HCT116 (cell line): Measurements from ENCODE around the gene TMEM115. TPM values are rescaled to one million over a fixed set of nuclear protein-coding genes. Genes with fewer than 3 reads are reported as not detected.
A peak's percentile ranks its signal among the peaks of the same experiment; 100 is the strongest.

Experiments used
- ATAC-seq: fragments of 200-7000 bp; cut with Tn5 transposase; 2 replicates; pipeline ENCODE4 v1.9.1; 2020; ENCODE audit warnings: mild to moderate bottlenecking, moderate library complexity
- BruUV-seq: library from RNA; stranded (reverse); fragments of 400-500 nt; replicated peaks from 2 replicates; lab custom pipeline; 2021; lab: Mats Ljungman, UMichigan
- CTCF ChIA-PET: fragments of 300-600 bp; sonication (Branson Sonifier 250); formaldehyde crosslinking; loops from one replicate; lab custom pipeline; 2021; ENCODE audit warnings: antibody characterized with exemption; lab: Charles Lee
- POLR2A ChIA-PET: fragments of 300-600, 350-600 bp; sonication (Branson Sonifier 250); formaldehyde crosslinking; loops from one replicate; lab custom pipeline; 2021; ENCODE audit warnings: antibody characterized with exemption; lab: Charles Lee
- RAD21 ChIA-PET, 2 experiments: fragments of 300-600 bp; sonication (Branson Sonifier 250); formaldehyde crosslinking; loops; one replicate each; lab custom pipeline; 2023; ENCODE audit warnings: low total read pairs in 2 of 2; ENCODE audit not compliant: uncharacterized antibody in 2 of 2, unreplicated experiment in 2 of 2, low non-redundant PET in 1 of 2; lab: Charles Lee
- DNase-seq: peaks from one replicate; pipeline ENCODE4 v3.0.0-alpha.2; 2010; ENCODE audit warnings: low read depth, low spot score
- H2AFZ ChIP-seq: fragments of 200-600 bp; shearing (Covaris generic), sonication (generic); 2 replicates; pipeline ENCODE4 v1.6.1; 2017; ENCODE audit warnings: low read depth, mixed run types, mixed read lengths, antibody characterized with exemption, low read length; ENCODE audit not compliant: poor library complexity, severe bottlenecking
- H3K27ac ChIP-seq: 2 replicates; pipeline ENCODE4 v1.5.1; 2012; ENCODE audit warnings: low read depth, low read length
- H3K27me3 ChIP-seq: fragments of 200-600 bp; sonication (generic); 2 replicates; pipeline ENCODE4 v1.6.1; 2016; ENCODE audit warnings: mixed run types, low read length, mixed read lengths; ENCODE audit not compliant: insufficient read depth
- H3K36me3 ChIP-seq, 2 experiments: fragments of 200-500 bp in 1 of 2; fragments of 200-600 bp in 1 of 2; sonication (Bioruptor generic) in 1 of 2; sonication (generic) in 1 of 2; 2 replicates each; pipeline versions ENCODE4 v1.5.1 to v1.6.1; 2014 to 2016; ENCODE audit warnings: low read length in 2 of 2, inconsistent platforms in 1 of 2, mixed read lengths in 1 of 2, mixed run types in 1 of 2; ENCODE audit not compliant: insufficient read depth in 2 of 2, control insufficient read depth in 1 of 2
- H3K4me1 ChIP-seq, 2 experiments: fragments of 200-600 bp in 1 of 2; sonication (generic) in 1 of 2; 2 replicates each; pipeline versions ENCODE4 v1.5.1 to v1.6.1; 2012 to 2017; ENCODE audit warnings: low read length in 2 of 2, inconsistent platforms in 1 of 2, mild to moderate bottlenecking in 1 of 2, mixed read lengths in 1 of 2, mixed run types in 1 of 2, moderate library complexity in 1 of 2; ENCODE audit not compliant: insufficient read depth in 2 of 2, control insufficient read depth in 1 of 2
- H3K4me2 ChIP-seq: fragments of 200-600 bp; sonication (generic); 2 replicates; pipeline ENCODE4 v1.6.1; 2017; ENCODE audit warnings: mixed run types, low read length, mixed read lengths
- H3K4me3 ChIP-seq, 2 experiments: fragments of 200-600 bp in 1 of 2; sonication (generic) in 1 of 2; replicated peaks in 1 of 2; 2 replicates each; pipeline ENCODE4 v1.5.1; 2011 to 2016; ENCODE audit warnings: low read length in 2 of 2, control low read depth in 1 of 2, low read depth in 1 of 2, mild to moderate bottlenecking in 1 of 2, mixed read lengths in 1 of 2, mixed run types in 1 of 2
- H3K79me2 ChIP-seq: fragments of 200-600 bp; sonication (generic); 2 replicates; pipeline ENCODE4 v1.6.1; 2017; ENCODE audit warnings: mild to moderate bottlenecking, mixed run types, low read length, moderate library complexity, mixed read lengths; ENCODE audit not compliant: insufficient read depth
- H3K9ac ChIP-seq: fragments of 200-600 bp; sonication (generic); 2 replicates; pipeline ENCODE4 v1.6.1; 2016; ENCODE audit warnings: low read length, mixed read lengths
- H3K9me2 ChIP-seq: fragments of 200-600 bp; sonication (generic), shearing (Covaris generic); 2 replicates; pipeline ENCODE4 v1.6.1; 2017; ENCODE audit warnings: mixed run types, mild to moderate bottlenecking, moderate library complexity; ENCODE audit not compliant: insufficient read depth
- H3K9me3 ChIP-seq, 2 experiments: fragments of 200-500 bp in 1 of 2; fragments of 200-600 bp in 1 of 2; sonication (Bioruptor generic) in 1 of 2; sonication (generic) in 1 of 2; 2 replicates each; pipeline ENCODE4 v1.6.1; 2014 to 2017; ENCODE audit warnings: low read length in 2 of 2, mixed read lengths in 2 of 2, inconsistent platforms in 1 of 2, low read depth in 1 of 2, mild to moderate bottlenecking in 1 of 2, mixed run types in 1 of 2, moderate library complexity in 1 of 2; ENCODE audit not compliant: control insufficient read depth in 1 of 2, insufficient read depth in 1 of 2
- H4K20me1 ChIP-seq: fragments of 200-600 bp; sonication (generic), shearing (Covaris generic); 2 replicates; pipeline ENCODE4 v1.6.1; 2017; ENCODE audit warnings: mixed run types, mild to moderate bottlenecking, moderate library complexity; ENCODE audit not compliant: insufficient read depth
- CBX3 ChIP-seq: IDR thresholded peaks from 2 replicates; pipeline ENCODE4 v1.6.1; 2012; ENCODE audit warnings: low read depth
- CEBPB ChIP-seq: IDR thresholded peaks from 2 replicates; pipeline ENCODE4 v1.6.1; 2012; ENCODE audit warnings: low read depth
- CTCF ChIP-seq, 3 experiments: fragments of 200-600 bp in 1 of 3; sonication (generic) in 1 of 3; IDR thresholded peaks in 2 of 3; conservative IDR thresholded peaks in 1 of 3; 2 replicates each; pipeline ENCODE4 v1.5.1; 2012 to 2017; ENCODE audit warnings: low read depth in 2 of 3, low read length in 2 of 3, antibody characterized with exemption in 1 of 3, borderline replicate concordance in 1 of 3, control low read depth in 1 of 3, mild to moderate bottlenecking in 1 of 3, mixed read lengths in 1 of 3, mixed run types in 1 of 3, moderate library complexity in 1 of 3; ENCODE audit not compliant: insufficient read depth in 1 of 3
- EGR1 ChIP-seq: IDR thresholded peaks from 2 replicates; pipeline ENCODE4 v1.6.1; 2012; ENCODE audit warnings: low read depth
- ELF1 ChIP-seq: IDR thresholded peaks from 2 replicates; pipeline ENCODE4 v1.6.1; 2012; ENCODE audit warnings: low read depth, borderline replicate concordance
- EZH2phosphoT487 ChIP-seq: fragments of 200-600 bp; IDR thresholded peaks from 2 replicates; pipeline ENCODE4 v1.6.1; 2018; ENCODE audit warnings: antibody characterized with exemption, borderline replicate concordance
- FOSL1 ChIP-seq: IDR thresholded peaks from 2 replicates; pipeline ENCODE4 v1.6.1; 2012; ENCODE audit warnings: low read depth
- JUND ChIP-seq: IDR thresholded peaks from 2 replicates; pipeline ENCODE4 v1.6.1; 2012
- POLR2AphosphoS5 ChIP-seq: IDR thresholded peaks from 2 replicates; pipeline ENCODE4 v1.6.1; 2011; ENCODE audit warnings: mild to moderate bottlenecking, low read depth, low read length, moderate library complexity
- RAD21 ChIP-seq: IDR thresholded peaks from 2 replicates; pipeline ENCODE4 v1.6.1; 2012; ENCODE audit warnings: low read depth, mild to moderate bottlenecking
- REST ChIP-seq: IDR thresholded peaks from 2 replicates; pipeline ENCODE4 v1.6.1; 2012; ENCODE audit warnings: low read depth
- SIN3A ChIP-seq: IDR thresholded peaks from 2 replicates; pipeline ENCODE4 v1.6.1; 2012; ENCODE audit warnings: low read depth
- SRF ChIP-seq: IDR thresholded peaks from 2 replicates; pipeline ENCODE4 v1.6.1; 2012; ENCODE audit warnings: low read depth
- TCF7L2 ChIP-seq: IDR thresholded peaks from 2 replicates; pipeline ENCODE4 v1.7.0; 2011; ENCODE audit warnings: borderline replicate concordance, inconsistent platforms; ENCODE audit not compliant: insufficient read depth, insufficient read length; ENCODE audit errors: extremely low read depth
- YY1 ChIP-seq: IDR thresholded peaks from 2 replicates; pipeline ENCODE4 v1.6.1; 2011; ENCODE audit warnings: low read length, low read depth, moderate library complexity, mild to moderate bottlenecking; ENCODE audit not compliant: insufficient replicate concordance; ENCODE audit errors: extremely low read depth
- ZFX ChIP-seq: fragments of 450-650 bp; IDR thresholded peaks from 2 replicates; pipeline ENCODE4 v1.6.1; 2017
- ZNF274 ChIP-seq: fragments of 200-500 bp; sonication (Bioruptor generic); IDR thresholded peaks from 2 replicates; pipeline ENCODE4 v1.6.1; 2014; ENCODE audit warnings: mild to moderate bottlenecking, low read depth, low read length, inconsistent platforms
- intact Hi-C: fragments of 100-400 bp; cut with micrococcal nuclease; formaldehyde crosslinking; loops from 2 replicates; pipeline ENCODE4 v1.10.0; 2022
- total RNA-seq: library from RNA; stranded (reverse); gene quantifications from one replicate; pipeline ENCODE4 v1.2.1, GENCODE V29; 2021; ENCODE audit not compliant: unreplicated experiment
- TF ChIP-seq, protein P1 (sequence below): IDR thresholded peaks from 2 replicates; pipeline ENCODE4 v1.6.1; 2011; ENCODE audit warnings: mild to moderate bottlenecking, low read length, moderate library complexity; ENCODE audit not compliant: insufficient replicate concordance; ENCODE audit errors: extremely low read depth
- TF ChIP-seq, protein P2 (sequence below): IDR thresholded peaks from 2 replicates; pipeline ENCODE4 v1.6.1; 2012
- TF ChIP-seq, protein P3 (sequence below): IDR thresholded peaks from 2 replicates; pipeline ENCODE4 v1.6.1; 2012

TMEM115 gene
- total RNA-seq, 1 experiment from 2014 or later: 24.6 TPM

GRCh38 chr3:50318615-50319014, 40.7 kb downstream of the TMEM115 start:
- ChIA-PET POLR2A (no interaction called here), RAD21 (interaction anchor here in 1 of 2 experiments (1.5 kb wide), 1 partner anchor 19 kb away, joined by 4 read pairs; the partner anchor contains the start of genes HYAL3 and NAA80), CTCF (interaction anchor here (0.7 kb wide), 2 partner anchors 10 to 18 kb away, joined by 3 read pairs; partner anchors contain the start of gene TUSC2)
- intact Hi-C loops: no loop called here
- H3K36me3 ChIP-seq: peaks cover 2 to 17% of the 10 kb centered on the region in 2 experiments; a peak in 1 of 4 replicates
- H3K27ac ChIP-seq: peak overlapping the region; percentile 98
- no peak overlapping the region for H3K4me3 ChIP-seq
- BruUV-seq: no TSS peak
- ATAC-seq (no peak), DNase-seq (no peak)
- peak overlapping the region; percentile 92 for H3K4me2 ChIP-seq
- H2AFZ ChIP-seq: no peak overlapping the region
- H3K4me1 ChIP-seq: peaks cover 65 to 93% of the 10 kb centered on the region in 2 experiments
- no peaks in the 10 kb centered on the region for H4K20me1 ChIP-seq
- TF ChIP-seq, protein P1, sequence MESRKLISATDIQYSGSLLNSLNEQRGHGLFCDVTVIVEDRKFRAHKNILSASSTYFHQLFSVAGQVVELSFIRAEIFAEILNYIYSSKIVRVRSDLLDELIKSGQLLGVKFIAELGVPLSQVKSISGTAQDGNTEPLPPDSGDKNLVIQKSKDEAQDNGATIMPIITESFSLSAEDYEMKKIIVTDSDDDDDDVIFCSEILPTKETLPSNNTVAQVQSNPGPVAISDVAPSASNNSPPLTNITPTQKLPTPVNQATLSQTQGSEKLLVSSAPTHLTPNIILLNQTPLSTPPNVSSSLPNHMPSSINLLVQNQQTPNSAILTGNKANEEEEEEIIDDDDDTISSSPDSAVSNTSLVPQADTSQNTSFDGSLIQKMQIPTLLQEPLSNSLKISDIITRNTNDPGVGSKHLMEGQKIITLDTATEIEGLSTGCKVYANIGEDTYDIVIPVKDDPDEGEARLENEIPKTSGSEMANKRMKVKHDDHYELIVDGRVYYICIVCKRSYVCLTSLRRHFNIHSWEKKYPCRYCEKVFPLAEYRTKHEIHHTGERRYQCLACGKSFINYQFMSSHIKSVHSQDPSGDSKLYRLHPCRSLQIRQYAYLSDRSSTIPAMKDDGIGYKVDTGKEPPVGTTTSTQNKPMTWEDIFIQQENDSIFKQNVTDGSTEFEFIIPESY: no peak
- TF ChIP-seq EZH2phosphoT487 (no peak), YY1 (no peak), EGR1 (no peak), ZNF274 (no peak), REST (no peak), CEBPB (no peak), CTCF (IDR thresholded peaks at IDR 0.05 in 2 of 3, conservative IDR thresholded peaks at IDR 0.05 in 1 of 3; ENCODE audit: borderline replicate concordance in 1 of 3, insufficient read depth in 1 of 3, low read depth in 2 of 3, low read length in 2 of 3) (no peak), RAD21 (no peak), SRF (no peak), POLR2AphosphoS5 (no peak), SIN3A (no peak), FOSL1 (no peak), CBX3 (no peak), JUND (no peak), TCF7L2 (no peak), ZFX (no peak), ELF1 (no peak)
- TF ChIP-seq, protein P2, sequence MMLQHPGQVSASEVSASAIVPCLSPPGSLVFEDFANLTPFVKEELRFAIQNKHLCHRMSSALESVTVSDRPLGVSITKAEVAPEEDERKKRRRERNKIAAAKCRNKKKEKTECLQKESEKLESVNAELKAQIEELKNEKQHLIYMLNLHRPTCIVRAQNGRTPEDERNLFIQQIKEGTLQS: no peak
- TF ChIP-seq, protein P3, sequence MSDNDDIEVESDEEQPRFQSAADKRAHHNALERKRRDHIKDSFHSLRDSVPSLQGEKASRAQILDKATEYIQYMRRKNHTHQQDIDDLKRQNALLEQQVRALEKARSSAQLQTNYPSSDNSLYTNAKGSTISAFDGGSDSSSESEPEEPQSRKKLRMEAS: no peak
- TF ChIP-seq, all 23 proteins: peak for 0
- peak overlapping the region; percentile 65; the same call in 1 of the 2 replicates for H3K9ac ChIP-seq
- H3K9me3 ChIP-seq: no peaks in the 10 kb centered on the region
- H3K27me3 ChIP-seq: no peaks in the 10 kb centered on the region
- H3K9me2 ChIP-seq: no peaks in the 10 kb centered on the region
- H3K79me2 ChIP-seq: peaks cover 51% of the 10 kb centered on the region
